ENCODE measurements around the gene GTPBP1.
A peak's percentile ranks its signal among the peaks of the same experiment; 100 is the strongest.

The GTPBP1 gene

GRCh38 chr22:38760477-38761201 lies 54.9 kb downstream of the GTPBP1 start:
- no peak for DNase-seq (ENCODE audit: low spot score)

GRCh38 chr22:38761202-38762162 lies 55.7 kb downstream of the GTPBP1 start:
- DNase-seq (ENCODE audit: low spot score): no peak

GRCh38 chr22:38762551-38762983 lies 56.8 kb downstream of the GTPBP1 start:
- DNase-seq (ENCODE audit: low spot score): no peak

GRCh38 chr22:38766076-38766777 lies 60.5 kb downstream of the GTPBP1 start:
- peak; percentile 83 for DNase-seq (ENCODE audit: low spot score)

GRCh38 chr22:38767313-38767712 lies 61.6 kb downstream of the GTPBP1 start:
- no peak for DNase-seq (ENCODE audit: low spot score)

- DNase-seq (ENCODE audit: low spot score): no peak
These were observed 62.3 kb downstream of the GTPBP1 start for GRCh38 chr22:38768036-38768435.

- DNase-seq (ENCODE audit: low spot score): no peak
These were observed 64.7 kb downstream of the GTPBP1 start for GRCh38 chr22:38770257-38770949.

- DNase-seq (ENCODE audit: low spot score): no peak
These were observed 66.8 kb downstream of the GTPBP1 start for GRCh38 chr22:38772623-38772873.

- DNase-seq (ENCODE audit: low spot score): no peak
These were observed 67.7 kb downstream of the GTPBP1 start for GRCh38 chr22:38773363-38773946.

- DNase-seq (ENCODE audit: low spot score): no peak
These were observed 68.9 kb downstream of the GTPBP1 start for GRCh38 chr22:38774496-38775166.

- DNase-seq (ENCODE audit: low spot score): no peak
These were observed 69.9 kb downstream of the GTPBP1 start for GRCh38 chr22:38775656-38776055.

GRCh38 chr22:38776086-38776485 lies 70.3 kb downstream of the GTPBP1 start:
- no peak for DNase-seq (ENCODE audit: low spot score)

- no peak for DNase-seq (ENCODE audit: low spot score)
These were observed 71.4 kb downstream of the GTPBP1 start for GRCh38 chr22:38777087-38777671.

GRCh38 chr22:38781033-38781432 lies 75.3 kb downstream of the GTPBP1 start:
- no peak for DNase-seq (ENCODE audit: low spot score)

- peak; percentile 65 for DNase-seq (ENCODE audit: low spot score)
These were observed 76.8 kb downstream of the GTPBP1 start for GRCh38 chr22:38782402-38783094.
